Endothelial cell of hepatic sinusoid (primary cell): ENCODE data around the gene ACSF2.

ENCODE experiments used
- in situ Hi-C: cut with HindIII; loops from 2 replicates; pipeline ENCODE4 v1.10.0; 2017; ENCODE audit warnings: low sequenced_read_pairs

The ACSF2 gene

DNA sequence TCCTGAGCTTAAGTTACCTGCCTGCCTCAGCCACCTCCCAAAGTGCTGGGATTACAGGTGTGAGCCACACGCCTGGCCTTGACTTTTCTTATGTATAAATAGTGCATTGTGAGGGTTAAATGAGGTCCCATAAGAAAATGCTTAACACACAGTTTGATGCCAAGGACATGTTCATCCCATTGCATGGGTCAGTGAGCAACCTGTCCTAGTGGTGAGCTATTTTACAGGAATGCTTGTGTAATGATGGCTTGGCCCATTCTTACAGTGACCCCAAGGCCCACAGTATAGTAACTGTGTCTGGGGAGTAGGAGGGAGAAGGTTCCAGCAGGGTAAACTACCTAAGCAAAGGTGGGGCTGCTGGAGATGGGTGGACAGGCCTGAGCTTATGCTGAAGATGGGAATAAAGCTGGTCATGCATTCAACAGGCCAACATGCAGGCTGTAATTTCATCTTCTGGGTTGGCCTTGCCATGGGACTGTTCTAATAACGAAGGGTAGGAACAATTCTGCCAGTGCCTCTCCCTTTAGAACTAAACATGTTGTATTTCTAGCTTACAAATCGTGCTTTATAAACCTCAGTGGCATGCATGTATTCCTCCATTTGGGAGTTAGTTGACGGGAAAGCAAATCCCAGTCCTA is 6.2 kb downstream of the ACSF2 start:
- in situ Hi-C loops: no loop called here

DNA sequence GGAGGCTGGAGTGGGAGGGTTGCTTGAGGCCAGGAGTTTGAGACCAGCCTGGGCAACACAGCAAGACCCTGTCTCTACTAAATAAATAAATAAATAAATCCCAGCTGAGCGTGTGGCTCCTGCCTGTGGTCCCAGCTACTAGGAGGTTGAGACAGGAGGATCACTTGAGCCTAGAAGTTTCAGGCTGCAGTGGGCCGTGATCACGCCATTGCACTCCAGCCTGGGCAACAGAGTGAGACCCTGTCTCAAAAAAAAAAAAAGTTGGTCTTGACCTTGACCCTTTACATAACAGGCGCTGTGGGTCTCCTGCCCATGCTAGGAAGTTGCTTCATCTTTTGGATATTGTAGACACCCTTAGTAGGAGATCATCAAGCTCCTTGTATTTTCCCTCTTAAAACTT is 11.4 kb downstream of the ACSF2 start:
- in situ Hi-C loops: no loop called here

DNA sequence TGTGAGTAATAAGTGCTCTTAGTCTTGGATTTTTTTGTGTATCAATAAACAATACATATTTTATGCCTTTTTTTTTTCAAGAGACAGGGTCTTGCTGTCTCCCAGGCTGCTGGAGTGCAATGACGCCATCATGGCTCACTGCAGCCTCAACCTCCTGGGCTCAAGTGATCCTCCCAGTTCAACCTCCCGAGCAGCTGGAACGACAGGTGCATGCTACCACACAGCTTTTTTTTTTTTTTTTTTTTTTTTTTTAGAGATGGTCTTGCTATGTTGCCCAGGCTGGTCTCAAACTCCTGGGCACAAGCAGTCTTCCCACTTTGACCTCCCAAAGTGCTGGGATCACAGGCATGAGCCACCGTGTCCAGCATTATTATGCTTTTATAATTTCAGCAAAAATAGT is 13.0 kb downstream of the ACSF2 start:
- in situ Hi-C loops: no loop called here

DNA sequence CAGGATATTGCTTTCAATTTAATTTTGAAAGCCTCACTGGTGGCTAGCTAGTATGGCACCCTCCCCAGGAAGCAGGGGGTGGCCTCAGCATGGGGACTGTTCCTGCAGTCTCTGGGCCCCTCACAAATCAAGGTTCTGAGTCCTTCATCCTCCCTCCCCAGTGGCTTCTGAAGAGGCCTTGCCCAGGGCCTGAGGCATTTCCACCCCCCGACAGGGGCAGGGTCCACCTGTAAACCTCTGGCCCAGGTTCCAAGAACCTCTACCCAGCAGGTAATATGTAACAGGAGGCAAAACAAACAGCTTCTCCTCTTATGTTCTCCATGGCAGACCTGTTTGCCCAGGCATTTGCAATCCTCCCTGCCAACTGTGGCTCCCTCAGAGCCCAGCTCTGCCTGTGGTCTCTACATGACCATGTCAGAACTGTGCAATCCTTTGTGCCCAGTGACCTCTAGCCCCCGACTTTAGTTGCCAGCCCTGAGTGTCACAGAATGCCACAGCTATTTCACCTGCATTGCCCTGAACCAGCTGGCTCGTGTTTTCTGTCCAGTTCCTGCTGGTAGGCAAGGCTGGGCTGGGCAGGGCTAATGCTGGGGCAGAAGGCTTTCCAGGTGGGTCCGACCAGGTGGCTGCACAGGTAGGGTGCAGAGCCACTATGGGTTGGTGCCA is 14.3 kb downstream of the ACSF2 start:
- in situ Hi-C loops: no loop called here

DNA sequence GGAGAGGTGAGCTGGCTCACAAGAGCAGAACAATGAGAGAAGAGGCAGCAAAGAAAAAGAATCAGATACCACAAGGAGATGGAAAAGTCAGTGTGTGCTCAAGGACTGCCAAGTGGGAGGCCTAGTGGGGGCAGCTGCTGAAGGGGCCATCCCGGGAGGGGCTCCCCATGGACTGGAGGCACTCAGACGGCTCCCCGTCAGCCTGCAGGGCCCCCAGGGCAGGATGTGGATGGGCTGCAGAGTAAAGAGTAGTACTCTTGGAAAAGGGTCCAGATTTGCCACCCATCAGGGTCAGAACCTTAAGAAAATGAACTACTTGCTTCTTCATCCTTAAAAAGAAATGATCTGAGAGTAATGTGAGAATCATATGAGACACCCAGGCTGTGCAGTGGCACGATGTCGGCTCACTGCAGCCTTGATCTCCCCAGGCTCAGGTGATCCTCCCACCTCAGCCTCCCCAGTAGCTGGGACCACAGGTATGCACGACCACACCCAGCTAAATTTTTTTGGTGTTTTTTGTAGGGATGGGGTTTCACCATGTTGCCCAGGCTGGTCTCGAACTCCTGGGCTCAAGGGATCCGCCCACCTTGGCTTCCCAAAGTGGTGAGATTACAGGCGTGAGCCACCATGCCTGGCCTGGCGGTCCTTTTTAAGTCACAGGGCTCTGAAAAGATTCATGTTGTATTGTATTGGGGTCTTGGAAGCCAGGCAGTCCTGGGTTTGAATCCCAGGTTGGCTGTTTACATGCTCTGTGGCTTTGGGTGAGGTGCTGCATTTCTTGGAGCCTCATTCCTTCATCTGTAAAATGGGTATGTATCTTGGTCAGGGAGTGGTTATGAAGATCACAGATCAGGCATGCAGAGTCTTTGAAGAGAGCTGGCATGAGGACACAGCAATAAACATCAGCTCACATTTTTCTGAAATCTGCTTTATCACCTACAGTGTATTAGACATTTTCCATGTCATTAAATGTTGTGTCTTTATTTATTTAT is 15.1 kb downstream of the ACSF2 start:
- in situ Hi-C loops: no loop called here

DNA sequence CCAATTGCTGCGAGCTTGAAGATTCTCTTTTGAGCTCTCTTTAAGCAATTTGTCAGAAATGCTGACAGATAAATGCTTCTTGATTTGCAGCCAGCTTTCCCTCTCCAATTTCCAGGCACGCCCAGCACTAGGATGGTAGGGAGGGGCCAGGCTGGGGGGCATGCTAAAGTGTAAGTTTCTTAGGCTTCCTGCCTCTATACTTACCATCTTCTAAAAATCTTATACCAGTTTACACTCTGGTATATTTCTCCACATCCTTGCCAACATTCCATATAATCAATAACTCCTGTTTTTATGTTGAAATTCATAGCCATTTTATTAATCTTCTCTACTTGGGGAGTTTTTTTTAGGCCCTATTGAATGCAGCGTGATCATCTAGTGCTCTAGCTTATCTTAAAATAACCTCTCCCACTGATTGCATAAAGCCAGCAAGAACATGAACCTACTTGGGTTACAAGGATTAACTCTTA is 17.5 kb downstream of the ACSF2 start:
- in situ Hi-C loops: no loop called here

DNA sequence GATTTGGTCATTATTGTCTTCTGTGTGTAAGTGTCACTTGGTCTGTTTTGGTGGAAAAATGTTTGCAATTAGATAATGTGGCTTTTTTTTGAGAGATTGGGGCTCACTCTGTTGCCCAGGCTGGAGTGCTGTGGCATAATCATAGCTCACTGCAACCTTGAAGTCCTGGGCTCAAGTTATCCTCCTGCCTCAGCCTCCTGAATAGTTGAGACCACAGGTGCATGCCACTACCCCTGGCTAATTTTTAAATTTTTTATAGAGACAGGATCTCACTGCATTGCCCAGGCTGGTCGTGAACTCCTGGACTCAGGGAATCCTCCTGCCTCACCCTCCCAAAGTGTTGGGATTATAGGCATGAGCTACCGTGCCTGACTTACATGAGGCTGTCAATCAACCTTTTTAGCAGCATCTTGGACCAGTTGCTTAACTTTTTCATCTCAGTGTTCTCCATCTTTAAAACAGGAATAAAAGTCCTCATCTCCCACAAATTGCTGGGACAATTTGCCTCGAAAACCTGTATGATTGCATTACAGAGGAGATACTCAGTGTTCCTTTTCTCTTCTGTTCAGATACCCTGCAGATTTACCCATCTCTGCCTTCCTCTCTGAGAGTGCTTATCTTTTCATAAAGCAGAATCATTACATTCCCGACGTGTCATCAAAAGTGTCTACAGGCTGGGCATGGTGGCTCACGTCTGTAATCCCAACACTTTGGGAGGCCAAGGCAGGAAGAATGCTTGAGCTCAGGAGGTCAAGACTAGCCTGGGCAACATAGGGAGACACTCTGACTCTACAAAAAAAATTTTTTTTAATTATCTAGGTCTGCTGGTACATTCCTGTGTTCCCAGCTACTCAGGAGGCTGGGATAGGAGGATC is 19.1 kb downstream of the ACSF2 start:
- in situ Hi-C loops: no loop called here

DNA sequence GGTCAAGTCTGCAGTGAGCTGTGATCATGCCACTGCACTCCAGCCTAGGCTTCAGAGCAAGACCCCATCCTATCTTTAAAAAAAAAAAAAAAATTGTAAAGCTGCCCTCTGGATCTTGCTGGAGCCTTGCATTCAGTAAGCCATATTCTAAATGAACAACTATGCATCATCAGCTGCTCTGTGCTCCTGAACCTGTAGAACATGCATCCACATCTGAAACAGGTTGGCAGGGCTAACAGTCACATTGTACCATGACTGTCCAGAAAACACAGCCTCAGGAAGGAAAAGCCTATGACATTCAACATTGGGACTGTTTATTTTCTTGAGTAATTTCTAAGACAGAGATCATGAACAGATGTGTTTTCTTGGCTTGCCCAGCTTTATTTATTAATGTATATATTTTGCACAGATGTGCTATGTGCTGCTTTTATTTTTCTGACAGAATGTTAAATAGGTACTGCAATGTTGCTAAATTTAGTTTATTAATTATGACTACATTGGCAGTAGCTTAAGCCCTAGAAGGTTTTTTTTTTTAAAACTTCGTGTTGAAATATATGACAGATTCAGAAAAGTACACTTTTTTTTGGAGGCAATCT is 19.8 kb downstream of the ACSF2 start:
- in situ Hi-C loops: no loop called here

DNA sequence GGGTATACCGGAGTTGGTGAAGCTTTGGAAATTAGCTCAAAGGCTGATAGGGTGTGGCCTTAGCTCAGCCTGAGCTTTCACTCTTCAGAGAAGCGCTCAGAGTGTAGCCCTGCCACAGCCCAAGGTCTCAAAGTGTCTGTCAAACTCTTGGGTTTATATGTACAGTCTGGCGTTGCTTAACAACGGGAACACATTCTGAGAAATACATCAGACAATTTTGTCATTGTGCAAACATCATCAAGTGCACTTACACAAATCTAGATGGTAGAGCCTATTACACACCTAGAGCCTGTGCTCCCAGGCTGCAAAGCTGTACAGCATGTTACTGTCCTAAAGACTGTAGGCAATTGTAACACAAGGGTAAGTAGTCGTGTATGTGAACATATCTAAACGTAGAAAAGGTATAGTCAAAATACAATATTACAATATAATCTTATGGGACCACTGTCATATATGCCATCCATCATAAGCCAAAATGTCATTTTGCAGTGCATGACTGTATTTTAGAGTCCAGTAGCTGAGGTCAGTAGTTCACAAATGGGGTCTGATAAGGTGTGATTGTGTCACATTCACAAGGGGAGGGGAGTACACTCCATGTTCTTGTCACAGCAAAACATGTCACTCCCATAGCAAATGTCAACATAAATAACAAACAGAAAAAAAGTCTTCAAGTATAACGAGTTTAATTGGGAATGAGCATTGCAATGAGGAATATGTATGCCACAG is 22.0 kb downstream of the ACSF2 start:
- in situ Hi-C loops: no loop called here

DNA sequence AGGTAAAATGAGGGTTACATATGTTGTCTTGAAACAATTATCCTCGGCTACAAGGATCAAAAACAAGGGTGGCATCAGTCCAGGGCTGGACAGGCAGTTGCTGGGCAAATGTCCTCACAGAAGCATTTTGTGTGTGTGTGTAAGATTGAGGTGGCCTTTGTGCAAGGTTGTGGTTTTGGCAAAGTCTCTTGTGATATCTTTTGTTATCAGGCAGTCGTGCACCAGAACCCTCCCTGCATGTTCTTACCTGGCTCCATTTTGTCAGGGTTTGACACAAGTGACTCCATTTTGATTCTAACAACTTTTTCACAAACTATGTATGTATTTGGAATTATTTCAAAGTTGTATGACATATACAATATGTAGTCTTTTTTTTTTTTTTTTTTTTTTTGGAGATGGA is 22.6 kb downstream of the ACSF2 start:
- in situ Hi-C loops: no loop called here

DNA sequence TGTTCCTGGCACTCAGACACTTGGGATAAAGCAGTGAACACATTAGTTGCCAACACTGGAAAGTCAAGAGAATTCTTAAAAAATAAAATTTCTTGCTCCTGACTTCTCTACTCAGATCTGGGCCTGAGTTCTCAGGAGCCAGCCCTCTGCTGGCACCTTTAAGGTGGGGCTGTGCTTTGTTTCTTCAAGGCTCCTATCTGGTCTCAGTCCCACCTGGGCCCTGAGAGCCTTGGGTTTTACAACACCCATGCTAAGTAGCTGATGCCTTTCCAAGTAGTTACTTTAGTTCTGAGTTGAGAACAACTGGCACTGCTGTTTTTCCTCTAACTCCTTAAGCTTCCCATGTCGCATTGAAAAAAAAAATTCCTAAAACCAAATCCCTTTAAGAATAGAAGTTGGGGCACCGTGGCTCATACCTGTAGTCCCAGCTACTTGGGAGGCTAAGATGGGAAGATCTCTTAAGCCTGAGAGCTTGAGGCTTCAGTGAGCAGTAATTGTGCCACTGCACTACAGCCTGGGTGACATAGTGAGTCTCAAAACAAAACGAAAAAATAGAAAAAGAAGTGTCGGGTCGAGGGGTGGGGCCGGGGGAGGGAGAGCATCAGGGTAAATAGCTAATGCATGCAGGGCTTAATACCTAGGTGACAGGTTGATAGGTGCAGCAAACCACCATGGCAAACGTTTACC is 26.1 kb downstream of the ACSF2 start:
- in situ Hi-C loops: loop anchor here (5.0 kb wide), 1 partner anchor 55 kb away; the partner anchor contains the start of gene LRRC59

DNA sequence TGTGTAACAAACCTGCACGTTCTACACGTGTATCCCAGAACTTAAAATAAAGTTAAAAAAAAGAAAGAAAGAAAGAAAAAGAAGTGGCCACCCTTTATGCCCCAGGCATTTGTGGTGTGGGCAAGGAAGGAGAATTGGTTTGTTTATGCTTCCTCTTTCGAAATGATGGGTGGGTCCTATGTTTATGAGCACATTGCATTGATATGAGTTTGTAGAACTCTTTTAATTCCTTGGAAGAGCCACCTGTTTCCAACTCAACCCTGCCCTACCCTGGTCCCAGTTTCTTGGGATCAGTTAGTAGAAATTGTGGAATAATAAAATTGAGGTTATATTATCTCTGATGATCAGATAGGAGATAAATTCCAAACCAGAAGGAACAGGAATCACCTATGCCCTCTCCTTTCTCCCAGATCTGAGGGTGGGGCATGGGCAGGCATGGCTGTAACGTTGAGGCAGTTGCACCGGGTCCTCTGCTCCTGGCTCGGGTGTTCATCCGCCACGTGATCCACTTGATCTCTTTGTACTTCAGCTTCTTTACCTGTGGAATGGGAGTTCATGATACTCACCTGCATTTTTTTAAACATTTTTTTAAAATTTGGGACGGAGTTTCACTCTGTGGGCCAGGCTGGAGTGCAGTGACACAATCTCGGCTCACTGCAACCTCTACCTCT is 26.7 kb downstream of the ACSF2 start:
- in situ Hi-C loops: loop anchor here (5.0 kb wide), 1 partner anchor 55 kb away; the partner anchor contains the start of gene LRRC59

DNA sequence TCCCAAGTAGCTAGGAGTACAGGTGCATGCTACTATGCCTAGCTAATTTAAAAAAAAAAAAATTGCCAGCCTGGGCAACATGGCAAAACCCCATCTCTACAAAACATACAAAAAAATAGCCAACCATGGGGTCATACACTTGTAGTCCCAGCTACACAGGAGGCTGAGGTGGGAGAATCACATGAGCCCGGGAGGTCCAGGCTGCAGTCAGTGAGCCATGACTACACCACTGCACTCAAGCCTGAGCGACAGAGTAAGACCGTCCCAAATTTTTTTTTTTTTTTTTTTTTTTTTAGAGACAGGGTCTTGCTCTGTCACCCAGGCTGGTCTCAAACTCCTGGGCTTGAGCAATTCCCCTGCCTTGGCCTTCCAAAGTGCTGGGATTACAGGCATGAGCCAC is 27.9 kb downstream of the ACSF2 start:
- in situ Hi-C loops: loop anchor here (5.0 kb wide), 1 partner anchor 57 kb away; the partner anchor contains the start of gene LRRC59

DNA sequence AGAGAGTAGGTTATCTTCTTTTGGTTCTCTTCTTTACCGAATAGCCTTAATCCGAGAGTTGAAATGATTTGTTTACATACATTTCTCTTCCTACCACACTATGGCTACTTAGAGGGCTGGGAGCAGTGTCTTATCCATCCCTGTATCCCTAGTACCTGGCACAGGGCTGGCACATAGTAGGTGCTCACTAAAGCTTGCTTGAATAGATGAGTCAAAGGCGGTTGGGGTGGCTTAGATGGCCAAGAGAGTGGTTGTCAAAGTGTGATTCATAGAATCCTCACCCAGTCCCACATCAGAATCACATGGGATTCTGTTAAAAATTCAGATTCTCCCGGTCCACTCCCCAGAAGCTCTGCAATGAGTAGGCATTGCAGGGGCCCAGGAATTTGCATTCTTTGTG is 31.6 kb downstream of the ACSF2 start:
- in situ Hi-C loops: no loop called here

DNA sequence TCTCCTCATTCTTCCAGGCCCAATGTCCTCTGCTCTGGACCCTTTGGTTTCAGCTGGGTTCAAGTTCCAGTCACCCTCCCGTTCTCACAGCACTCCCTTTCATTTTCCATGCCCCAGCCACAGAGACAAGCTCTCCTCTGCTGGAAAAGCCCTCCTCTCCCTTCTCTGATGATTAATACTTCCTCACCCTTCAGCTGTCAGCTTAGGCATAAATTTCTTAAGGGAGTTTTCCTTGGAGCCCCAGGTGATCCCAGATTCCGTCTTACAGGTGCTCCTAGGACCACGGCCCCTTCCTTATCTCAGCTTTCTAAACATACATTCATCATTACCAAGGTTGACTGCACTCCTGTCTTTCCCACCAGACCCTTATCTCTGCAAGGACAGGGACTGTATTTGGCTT is 32.3 kb downstream of the ACSF2 start:
- in situ Hi-C loops: no loop called here

DNA sequence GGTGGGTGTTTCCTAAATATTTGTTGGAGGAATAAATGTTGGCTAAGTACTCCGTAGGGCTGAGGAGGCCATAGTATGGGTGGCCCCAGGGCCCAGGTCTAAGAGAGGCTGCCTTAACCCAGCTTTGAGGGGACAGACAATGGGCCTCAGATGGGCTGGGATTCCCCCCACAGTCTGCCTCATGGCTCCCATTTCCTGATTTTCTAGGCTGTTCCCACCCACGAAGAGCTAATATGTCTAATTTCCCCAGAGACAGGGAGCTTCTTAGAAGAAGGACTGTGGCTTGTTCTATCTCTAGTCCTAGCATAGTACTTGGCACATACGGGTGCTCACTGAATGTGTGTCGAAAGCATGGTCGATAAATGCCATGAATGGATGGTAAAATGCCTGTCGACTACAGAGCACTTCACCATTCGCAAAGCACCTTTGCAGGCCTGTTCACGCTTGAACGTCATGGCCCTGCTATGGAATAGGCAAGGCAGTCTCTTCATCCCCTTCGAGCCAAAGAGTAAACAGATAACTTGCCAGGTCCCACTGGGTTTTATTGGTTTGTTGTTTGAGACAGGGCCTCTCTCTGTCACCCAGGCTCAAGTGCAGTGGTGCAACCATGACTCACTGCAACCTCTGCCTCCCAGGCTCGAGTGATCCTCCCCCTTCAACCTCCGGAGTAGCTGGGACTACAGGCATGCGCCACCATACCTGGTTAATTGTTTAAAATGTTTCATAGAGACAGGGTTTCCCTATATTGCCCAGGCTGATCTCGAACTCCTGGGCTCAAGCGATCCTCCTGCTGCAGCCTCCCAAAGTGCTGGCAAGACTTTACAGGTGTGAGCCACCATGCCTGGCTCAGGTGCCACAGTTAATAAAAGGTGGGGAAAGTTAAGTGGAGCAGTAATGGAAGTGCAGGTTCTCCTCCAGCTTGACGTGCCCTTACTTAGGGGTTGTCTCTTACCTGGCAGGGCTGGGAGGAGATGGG is 33.0 kb downstream of the ACSF2 start:
- in situ Hi-C loops: no loop called here

DNA sequence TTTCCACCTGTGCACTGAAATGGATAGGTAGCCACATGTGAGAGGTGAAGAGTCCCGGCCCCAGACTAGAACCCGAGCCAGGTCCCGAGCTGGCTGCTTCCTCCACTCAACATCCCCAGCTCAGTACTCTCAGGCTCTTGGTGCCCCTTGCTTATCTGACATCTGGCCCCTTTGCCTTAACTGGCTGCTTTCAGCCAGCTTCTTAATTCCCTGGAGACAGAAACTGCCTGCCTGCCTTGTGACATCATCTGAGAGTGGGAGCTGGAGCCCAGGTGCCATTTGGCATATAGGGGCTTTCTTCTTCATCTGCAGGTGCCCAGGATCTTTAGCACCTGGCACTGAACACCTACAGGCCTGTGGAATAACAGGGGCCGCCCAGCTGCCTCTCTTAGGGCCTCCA is 33.7 kb downstream of the ACSF2 start:
- in situ Hi-C loops: no loop called here
